Measurements from ENCODE around the gene CP. TPM values are rescaled to one million over a fixed set of nuclear protein-coding genes. Genes with fewer than 3 reads are reported as not detected.
A peak's percentile ranks its signal among the peaks of the same experiment; 100 is the strongest.

The CP gene
- total and polyA plus RNA-seq, 9 of the 15 experiments (the other 6 are each of a cell fraction or from before 2014, with no cell fraction given): 0.30 to 0.75 TPM; not detected in 7

DNA sequence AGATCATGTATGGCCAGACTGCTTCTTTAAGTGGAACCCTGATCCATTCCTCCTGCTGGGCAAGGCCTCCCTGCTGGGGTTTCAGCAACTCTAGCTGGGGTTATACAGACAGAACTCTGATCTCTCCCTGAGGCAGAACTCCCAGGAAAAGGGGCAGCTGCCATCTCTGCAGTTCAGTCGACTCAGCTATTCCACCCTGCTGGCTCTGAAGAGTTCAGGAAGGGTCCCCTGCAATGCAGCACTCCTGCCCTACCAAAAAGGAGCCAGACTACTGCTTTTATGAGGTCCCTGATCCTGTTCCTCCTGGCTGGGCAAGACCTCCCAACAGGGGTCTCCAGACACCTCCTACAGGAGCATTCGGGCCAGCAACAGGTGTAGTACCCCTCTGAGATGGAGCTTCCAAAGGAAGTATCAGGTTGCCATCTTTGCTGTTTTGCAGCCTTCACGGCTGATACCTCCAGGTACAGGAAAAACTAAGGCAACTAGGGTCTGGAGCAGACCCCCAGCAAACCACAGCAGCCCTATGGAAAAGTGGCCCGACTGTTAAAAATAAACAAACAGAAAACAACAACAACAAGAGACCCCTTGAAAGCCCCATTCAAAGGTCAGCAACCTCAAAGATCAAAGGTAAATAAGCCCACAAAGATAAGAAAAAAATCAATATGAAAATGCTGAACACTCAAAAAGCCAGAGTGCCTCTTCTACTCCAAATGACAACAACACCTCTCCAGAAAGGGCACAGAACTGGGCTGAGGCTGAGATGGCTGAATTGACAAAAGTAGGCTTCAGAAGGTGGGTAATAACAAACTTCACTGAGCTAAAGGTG is 14.2 kb upstream of the CP start (continued):
- TF ChIP-seq ZBTB26 (CRISPR knock-in tag; IDR thresholded peaks at IDR 0.05): no peak

GRCh38 chr3:149234671-149235245 is 13.1 kb upstream of the CP start:
- Histone ChIP-seq H3K9me1 (ENCODE audit: control insufficient read depth, insufficient read depth, low read length) (no peaks in the 10 kb centered on the region), H3K9me3 (replicated peaks; ENCODE audit: control insufficient read depth, insufficient read depth, low read depth, low read length) (no peaks in the 10 kb centered on the region), H2AFZ (ENCODE audit: low read depth, low read length) (peak overlapping the region; percentile 83), H3K79me2 (ENCODE audit: control insufficient read depth, insufficient read depth, low read length) (no peaks in the 10 kb centered on the region), H3K36me3 (ENCODE audit: control insufficient read depth, insufficient read depth, low read length) (no peaks in the 10 kb centered on the region), H3K4me2 (ENCODE audit: insufficient read depth, low read length) (peak overlapping the region; percentile 49), H3K27ac (ENCODE audit: extremely low read depth, low read depth, low read length) (no peak overlapping the region), H4K20me1 (replicated peaks; ENCODE audit: control insufficient read depth, insufficient read depth, low read length) (no peaks in the 10 kb centered on the region; the same call in 1 of the 2 replicates), H3K9ac (ENCODE audit: insufficient read depth in 1 of 2, low read depth in 2 of 2, low read length in 2 of 2) (no peak overlapping the region), H3K27me3 (ENCODE audit: control insufficient read depth in 2 of 2, insufficient read depth in 2 of 2, low read length in 2 of 2) (no peaks in the 10 kb centered on the region), H3K4me1 (replicated peaks in 1 of 2; ENCODE audit: control insufficient read depth in 2 of 2, insufficient read depth in 2 of 2, low read length in 2 of 2) (peaks cover 0 to 19% of the 10 kb centered on the region in 2 experiments; a peak in 4 of 5 replicates), H3K4me3 (no peak overlapping the region)
- in situ Hi-C loops (cut with MboI): no loop called here
- peak; percentile 42 for FAIRE-seq
- intact Hi-C loops (cut with micrococcal nuclease): no loop called here
- WGBS (ENCODE audit: insufficient coverage, low coverage, missing lambda C conversion rate): 14% methylated on average over 4 of the region's 5 CpGs
- peak; percentile 13 to 36 (median 17) for DNase-seq (ENCODE audit: extremely low read depth in 1 of 4, low spot score in 3 of 4)
- ChIA-PET CTCF (ENCODE audit: low intra/inter-chr PET ratio) (no interaction called here), POLR2A (interaction anchor here (1.5 kb wide), 1 partner anchor 10 kb away, joined by 3 read pairs; no protein-coding TSS in a partner anchor)
- peak; percentile 55 for ATAC-seq
- no TSS peak for BruUV-seq (replicated peaks)
- TF ChIP-seq ZNF253 (CRISPR knock-in tag; conservative IDR thresholded peaks at IDR 0.05): no peak
- no peak for TF ChIP-seq TSC22D4 (tag; IDR thresholded peaks at IDR 0.05)
- TF ChIP-seq DPF2 (IDR thresholded peaks at IDR 0.05): peak; percentile 37; the same call in 1 of the 2 replicates
- no peak for TF ChIP-seq RBM39 (optimal IDR thresholded peaks at IDR 0.05; ENCODE audit: low read depth, low read length)
- TF ChIP-seq, protein P1, sequence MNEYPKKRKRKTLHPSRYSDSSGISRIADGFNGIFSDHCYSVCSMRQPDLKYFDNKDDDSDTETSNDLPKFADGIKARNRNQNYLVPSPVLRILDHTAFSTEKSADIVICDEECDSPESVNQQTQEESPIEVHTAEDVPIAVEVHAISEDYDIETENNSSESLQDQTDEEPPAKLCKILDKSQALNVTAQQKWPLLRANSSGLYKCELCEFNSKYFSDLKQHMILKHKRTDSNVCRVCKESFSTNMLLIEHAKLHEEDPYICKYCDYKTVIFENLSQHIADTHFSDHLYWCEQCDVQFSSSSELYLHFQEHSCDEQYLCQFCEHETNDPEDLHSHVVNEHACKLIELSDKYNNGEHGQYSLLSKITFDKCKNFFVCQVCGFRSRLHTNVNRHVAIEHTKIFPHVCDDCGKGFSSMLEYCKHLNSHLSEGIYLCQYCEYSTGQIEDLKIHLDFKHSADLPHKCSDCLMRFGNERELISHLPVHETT (CRISPR knock-in tag; conservative IDR thresholded peaks at IDR 0.05 in 1 of 2, IDR thresholded peaks at IDR 0.05 in 1 of 2): 0 out of 4 replicates have a peak, but pooled peaks of 1 of the 2 experiments have one; percentile 47
- TF ChIP-seq, protein P2, sequence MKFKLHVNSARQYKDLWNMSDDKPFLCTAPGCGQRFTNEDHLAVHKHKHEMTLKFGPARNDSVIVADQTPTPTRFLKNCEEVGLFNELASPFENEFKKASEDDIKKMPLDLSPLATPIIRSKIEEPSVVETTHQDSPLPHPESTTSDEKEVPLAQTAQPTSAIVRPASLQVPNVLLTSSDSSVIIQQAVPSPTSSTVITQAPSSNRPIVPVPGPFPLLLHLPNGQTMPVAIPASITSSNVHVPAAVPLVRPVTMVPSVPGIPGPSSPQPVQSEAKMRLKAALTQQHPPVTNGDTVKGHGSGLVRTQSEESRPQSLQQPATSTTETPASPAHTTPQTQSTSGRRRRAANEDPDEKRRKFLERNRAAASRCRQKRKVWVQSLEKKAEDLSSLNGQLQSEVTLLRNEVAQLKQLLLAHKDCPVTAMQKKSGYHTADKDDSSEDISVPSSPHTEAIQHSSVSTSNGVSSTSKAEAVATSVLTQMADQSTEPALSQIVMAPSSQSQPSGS (CRISPR knock-in tag; IDR thresholded peaks at IDR 0.05): no peak
- TF ChIP-seq ZNF766 (CRISPR knock-in tag; conservative IDR thresholded peaks at IDR 0.05): 0 out of 2 replicates have a peak, but pooled peaks have one; percentile 47
- no peak for TF ChIP-seq YBX1 (IDR thresholded peaks at IDR 0.05)
- no peak for TF ChIP-seq SRSF7 (optimal IDR thresholded peaks at IDR 0.05; ENCODE audit: low read depth, low read length)
- TF ChIP-seq ZNF134 (CRISPR knock-in tag; conservative IDR thresholded peaks at IDR 0.05): no peak
- TF ChIP-seq HLTF (IDR thresholded peaks at IDR 0.05): no peak
- 0 out of 4 replicates have a peak, but pooled peaks of 1 of the 2 experiments have one; percentile 22 for TF ChIP-seq MNT (conservative IDR thresholded peaks at IDR 0.05)
- 0 out of 4 replicates have a peak, but pooled peaks of 1 of the 2 experiments have one; percentile 17 for TF ChIP-seq TRIM24 (IDR thresholded peaks at IDR 0.05)
